ENCODE measurements around the gene SNX2.
"Not testable (repeated sequence)": the region's sequence is repeated elsewhere in the genome, so short reads cannot be mapped to it uniquely, and the experiment has no call there.

Gene SNX2

DNA sequence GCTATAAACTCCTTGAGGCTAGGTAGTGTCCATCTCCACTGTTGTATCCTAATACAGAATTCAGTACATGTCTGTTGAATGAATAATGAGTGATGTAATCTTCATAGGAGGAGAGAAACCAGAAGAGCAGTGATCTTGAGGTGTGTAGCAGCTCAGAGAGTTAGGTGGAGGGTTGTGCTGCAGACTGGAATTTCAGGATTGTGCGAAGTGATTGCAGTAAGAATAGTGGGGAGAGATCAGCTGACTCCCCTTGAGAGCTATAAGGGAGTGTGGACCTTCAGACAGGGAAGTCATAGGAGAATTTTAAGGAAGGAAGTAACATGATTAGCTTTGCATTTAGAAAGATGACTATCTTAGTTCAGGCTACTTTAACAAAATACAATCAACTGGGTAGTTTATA is 74.9 kb downstream of the SNX2 start:
- TF ChIP-seq, protein P1, sequence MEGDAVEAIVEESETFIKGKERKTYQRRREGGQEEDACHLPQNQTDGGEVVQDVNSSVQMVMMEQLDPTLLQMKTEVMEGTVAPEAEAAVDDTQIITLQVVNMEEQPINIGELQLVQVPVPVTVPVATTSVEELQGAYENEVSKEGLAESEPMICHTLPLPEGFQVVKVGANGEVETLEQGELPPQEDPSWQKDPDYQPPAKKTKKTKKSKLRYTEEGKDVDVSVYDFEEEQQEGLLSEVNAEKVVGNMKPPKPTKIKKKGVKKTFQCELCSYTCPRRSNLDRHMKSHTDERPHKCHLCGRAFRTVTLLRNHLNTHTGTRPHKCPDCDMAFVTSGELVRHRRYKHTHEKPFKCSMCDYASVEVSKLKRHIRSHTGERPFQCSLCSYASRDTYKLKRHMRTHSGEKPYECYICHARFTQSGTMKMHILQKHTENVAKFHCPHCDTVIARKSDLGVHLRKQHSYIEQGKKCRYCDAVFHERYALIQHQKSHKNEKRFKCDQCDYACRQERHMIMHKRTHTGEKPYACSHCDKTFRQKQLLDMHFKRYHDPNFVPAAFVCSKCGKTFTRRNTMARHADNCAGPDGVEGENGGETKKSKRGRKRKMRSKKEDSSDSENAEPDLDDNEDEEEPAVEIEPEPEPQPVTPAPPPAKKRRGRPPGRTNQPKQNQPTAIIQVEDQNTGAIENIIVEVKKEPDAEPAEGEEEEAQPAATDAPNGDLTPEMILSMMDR (IDR thresholded peaks at IDR 0.05; ENCODE audit: insufficient read depth, low read length, missing control alignments): no peak
- ChIA-PET CTCF (interaction anchor here (3.2 kb wide), 1 partner anchor 146 kb away, joined by 11 read pairs; no protein-coding TSS in a partner anchor), POLR2A (no interaction called here)
- H3K4me3 ChIP-seq (ENCODE audit: low read depth, low read length): no peak overlapping the region
- DNase-seq (ENCODE audit: low read depth, low spot score): no peak

DNA sequence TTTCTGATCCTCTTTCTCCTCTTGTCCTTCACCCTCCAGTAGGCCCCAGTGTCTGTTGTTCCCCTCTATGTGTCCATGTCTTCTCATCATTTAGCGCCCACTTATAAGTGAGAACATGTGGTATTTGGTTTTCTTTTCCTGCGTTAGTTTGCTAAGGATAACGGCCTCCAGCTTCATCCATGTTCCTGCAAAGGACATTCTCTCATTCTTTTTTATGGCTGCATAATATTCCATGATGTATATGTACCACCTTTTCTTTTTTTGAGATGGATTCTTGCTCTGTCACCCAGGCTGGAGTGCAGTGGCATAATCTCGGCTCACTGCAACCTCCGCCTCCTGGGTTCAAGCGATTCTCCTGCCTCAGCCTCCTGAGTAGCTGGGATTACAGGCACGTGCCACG is 82.7 kb downstream of the SNX2 start:
- DNase-seq (ENCODE audit: low read depth, low spot score); H3K4me3 ChIP-seq (ENCODE audit: low read depth, low read length); CTCF ChIA-PET; POLR2A ChIA-PET: not testable (repeated sequence)

DNA sequence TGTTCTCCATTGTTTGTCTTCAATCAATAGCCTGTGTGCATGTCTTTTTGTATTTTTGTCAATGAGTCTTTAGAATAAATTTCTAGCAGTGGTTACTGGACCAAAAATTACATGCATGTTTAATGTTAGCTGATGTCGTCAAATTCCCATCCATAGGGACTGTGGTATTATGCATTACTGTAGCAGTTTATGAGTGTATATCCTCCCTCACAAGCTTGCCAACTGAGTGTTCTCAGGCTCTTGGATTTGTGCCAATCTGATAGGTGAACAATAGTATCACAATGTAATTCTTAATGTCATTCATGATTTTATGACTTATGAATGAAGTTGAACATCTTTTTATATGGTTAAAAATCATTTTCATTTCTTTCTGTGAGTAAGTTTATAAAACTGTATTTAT is 83.6 kb downstream of the SNX2 start:
- ChIA-PET POLR2A (no interaction called here), CTCF (no interaction called here)
- TF ChIP-seq, protein P1 (IDR thresholded peaks at IDR 0.05; ENCODE audit: insufficient read depth, low read length, missing control alignments): no peak
- no peak overlapping the region for H3K4me3 ChIP-seq (ENCODE audit: low read depth, low read length)
- no peak for DNase-seq (ENCODE audit: low read depth, low spot score)

DNA sequence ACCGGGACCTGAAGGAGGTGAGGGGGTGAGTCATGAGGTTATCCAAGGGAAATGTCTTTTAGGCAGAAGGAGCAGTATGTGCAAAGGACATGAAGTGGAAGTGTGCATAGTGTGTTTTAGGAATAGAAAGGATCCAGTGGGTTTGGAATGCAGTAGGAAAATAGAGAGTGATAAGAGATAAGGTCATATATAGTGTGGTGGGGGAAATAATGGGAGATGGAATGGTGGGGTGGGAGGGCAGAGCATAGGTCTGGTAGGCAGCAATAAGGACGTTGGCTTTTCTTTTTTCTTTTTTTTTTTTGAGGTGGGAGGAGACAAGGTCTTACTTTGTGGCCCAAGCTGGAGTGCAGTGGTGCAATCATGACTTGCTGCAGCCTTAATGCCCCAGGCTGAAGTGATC is 88.4 kb downstream of the SNX2 start:
- DNase-seq (ENCODE audit: low read depth, low spot score): no peak
- TF ChIP-seq, protein P1 (IDR thresholded peaks at IDR 0.05; ENCODE audit: insufficient read depth, low read length, missing control alignments): no peak
- CTCF ChIA-PET: no interaction called here
- H3K4me3 ChIP-seq (ENCODE audit: low read depth, low read length): no peak overlapping the region
- POLR2A ChIA-PET: no interaction called here

DNA sequence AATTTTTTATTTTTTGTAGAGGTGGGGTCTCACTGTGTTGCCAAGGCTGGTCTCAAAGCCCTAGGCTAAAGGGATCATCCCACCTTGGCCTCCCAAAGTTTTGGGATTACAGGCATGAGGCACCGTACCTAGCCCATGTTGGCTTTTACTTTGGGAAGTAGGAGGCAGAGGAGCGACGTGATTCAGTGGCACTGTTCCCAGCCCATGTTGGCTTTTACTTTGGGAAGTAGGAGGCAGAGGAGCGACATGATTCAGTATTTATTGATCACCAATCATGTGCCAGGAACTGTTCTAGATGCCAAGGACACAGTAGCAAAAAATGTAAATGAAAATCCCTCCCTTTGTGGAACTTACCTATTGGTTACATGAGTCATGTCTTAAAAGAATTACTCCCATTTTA is 88.8 kb downstream of the SNX2 start:
- DNase-seq (ENCODE audit: low read depth, low spot score): no peak
- ChIA-PET CTCF (interaction anchor here (0.6 kb wide), 1 partner anchor 19 kb away, joined by 3 read pairs; no protein-coding TSS in a partner anchor), POLR2A (no interaction called here)
- no peak overlapping the region for H3K4me3 ChIP-seq (ENCODE audit: low read depth, low read length)
- TF ChIP-seq, protein P1 (IDR thresholded peaks at IDR 0.05; ENCODE audit: insufficient read depth, low read length, missing control alignments): no peak

DNA sequence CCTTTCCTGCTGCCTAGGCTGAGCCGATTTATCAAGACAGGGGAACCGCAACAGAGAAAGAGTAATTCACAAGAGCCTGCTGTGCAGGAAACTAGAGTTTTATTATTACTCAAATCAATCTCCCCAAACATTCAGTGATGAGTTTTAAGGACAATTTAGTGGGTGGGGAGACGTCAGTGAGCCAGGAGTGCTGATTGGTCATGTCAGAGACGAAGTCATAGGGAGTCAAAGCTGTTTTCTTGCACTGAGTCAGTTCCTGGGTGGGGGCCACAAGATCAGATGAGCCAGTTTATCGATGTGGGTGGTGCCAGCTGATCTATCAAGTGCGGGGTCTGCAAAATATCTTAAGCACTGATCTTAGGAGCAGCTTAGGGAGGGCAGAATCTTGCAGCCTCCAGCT is 89.5 kb downstream of the SNX2 start:
- POLR2A ChIA-PET: no interaction called here
- TF ChIP-seq, protein P1 (IDR thresholded peaks at IDR 0.05; ENCODE audit: insufficient read depth, low read length, missing control alignments): no peak
- CTCF ChIA-PET: interaction anchor here (0.6 kb wide), 1 partner anchor 19 kb away, joined by 3 read pairs; no protein-coding TSS in a partner anchor
- H3K4me3 ChIP-seq (ENCODE audit: low read depth, low read length): no peak overlapping the region
- DNase-seq (ENCODE audit: low read depth, low spot score): no peak

DNA sequence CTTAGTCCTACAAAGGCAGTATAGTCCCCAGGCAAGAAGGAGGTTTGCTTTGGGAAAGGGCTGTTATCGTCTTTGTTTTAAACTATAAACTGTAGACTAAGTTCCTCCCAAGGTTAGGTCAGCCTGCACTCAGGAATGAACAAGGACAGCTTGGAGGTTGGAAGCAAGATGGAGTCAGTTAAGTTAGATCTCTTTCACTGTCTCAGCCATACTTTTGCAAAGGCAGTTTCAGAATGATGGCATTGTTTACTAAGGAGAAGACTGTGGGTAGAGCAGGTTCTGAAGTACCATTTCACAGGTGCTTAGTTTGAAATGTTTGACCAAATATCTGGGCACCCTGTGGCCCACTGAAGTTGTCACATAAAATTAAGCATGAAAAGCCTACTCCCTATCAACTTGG is 90.0 kb downstream of the SNX2 start:
- CTCF ChIA-PET: no interaction called here
- TF ChIP-seq, protein P1 (IDR thresholded peaks at IDR 0.05; ENCODE audit: insufficient read depth, low read length, missing control alignments): no peak
- POLR2A ChIA-PET: no interaction called here
- DNase-seq (ENCODE audit: low read depth, low spot score): no peak
- H3K4me3 ChIP-seq (ENCODE audit: low read depth, low read length): no peak overlapping the region

All from AG04449 (cell line).